Astrocyte (in vitro differentiated cells and primary cell): Measurements from ENCODE around the gene TRMT10A.

Experiments used
- CTCF ChIP-seq: IDR thresholded peaks from 2 replicates; pipeline ENCODE4 v1.5.1; 2011; ENCODE audit warnings: low read depth, mild to moderate bottlenecking, inconsistent platforms, low read length, moderate library complexity; ENCODE audit not compliant: insufficient read depth
- EZH2 ChIP-seq: IDR thresholded peaks from 2 replicates; pipeline ENCODE4 v1.6.1; 2012; ENCODE audit warnings: mild to moderate bottlenecking, low read length, inconsistent platforms; ENCODE audit not compliant: insufficient read depth

GRCh38 chr4:99574530-99575324 is 10.9 kb upstream of the TRMT10A start, which contains the start of gene MTTP:
- TF ChIP-seq CTCF (no peak), EZH2 (no peak)
